SK-N-MC (cell line): Measurements from ENCODE around the gene EXOC3L2.

Experiments
- DNase-seq: peaks from one replicate; pipeline ENCODE4 v3.0.0-alpha.2; 2011; ENCODE audit warnings: low read depth, low spot score
- H3K27ac ChIP-seq: fragments of 200-600 bp; sonication (generic); 2 replicates; pipeline ENCODE4 v1.5.1; 2016; ENCODE audit warnings: mixed run types
- H3K36me3 ChIP-seq: fragments of 200-600 bp; sonication (generic); 2 replicates; pipeline ENCODE4 v1.6.1; 2017; ENCODE audit warnings: antibody characterized with exemption, low read length, mixed read lengths; ENCODE audit not compliant: insufficient read depth
- H3K4me3 ChIP-seq: fragments of 200-600 bp; sonication (generic); 2 replicates; pipeline ENCODE4 v1.5.1; 2016
- H3K9ac ChIP-seq: fragments of 200-600 bp; sonication (generic); 2 replicates; pipeline ENCODE4 v1.8.0; 2017; ENCODE audit warnings: mixed run types, mixed read lengths; ENCODE audit not compliant: insufficient read length
- H3K9me3 ChIP-seq: fragments of 200-600 bp; sonication (generic); 2 replicates; pipeline ENCODE4 v1.6.1; 2017; ENCODE audit warnings: low read depth, mild to moderate bottlenecking, antibody characterized with exemption, low read length, moderate library complexity, mixed read lengths
- EZH2 ChIP-seq: fragments of 200-600 bp; sonication (generic); IDR thresholded peaks from one replicate; pipeline ENCODE4 v1.6.1; 2017; ENCODE audit warnings: antibody characterized with exemption
- FOXP2 ChIP-seq: optimal IDR thresholded peaks from 2 replicates; pipeline ENCODE3; 2011; ENCODE audit warnings: mild to moderate bottlenecking, moderate library complexity; ENCODE audit not compliant: insufficient read depth; ENCODE audit errors: extremely low read length, control extremely low read depth
- POLR2AphosphoS5 ChIP-seq: IDR thresholded peaks from 2 replicates; pipeline ENCODE4 v1.6.1; 2012; ENCODE audit warnings: mild to moderate bottlenecking, low read depth, low read length, borderline replicate concordance

The EXOC3L2 gene

GRCh38 chr19:45206328-45206727 is 38.9 kb downstream of the EXOC3L2 start:
- Histone ChIP-seq H3K27ac (no peak overlapping the region), H3K36me3 (no peaks in the 10 kb centered on the region), H3K9ac (no peak overlapping the region), H3K9me3 (no peaks in the 10 kb centered on the region), H3K4me3 (no peak overlapping the region)
- TF ChIP-seq POLR2AphosphoS5 (no peak), FOXP2 (no peak), EZH2 (no peak)
- DNase-seq, result no peak

GRCh38 chr19:45205810-45206209 is 39.4 kb downstream of the EXOC3L2 start:
- Histone ChIP-seq H3K9ac (no peak overlapping the region), H3K4me3 (no peak overlapping the region), H3K36me3 (no peaks in the 10 kb centered on the region), H3K9me3 (no peaks in the 10 kb centered on the region), H3K27ac (no peak overlapping the region)
- no peak for TF ChIP-seq POLR2AphosphoS5
- TF ChIP-seq FOXP2, result no peak
- TF ChIP-seq EZH2, result no peak
- no peak for DNase-seq

- no peaks in the 10 kb centered on the region for H3K9me3 ChIP-seq
- DNase-seq, result no peak
- H3K9ac ChIP-seq, result no peak overlapping the region
- H3K4me3 ChIP-seq, result no peak overlapping the region
- H3K36me3 ChIP-seq, result no peaks in the 10 kb centered on the region
- TF ChIP-seq POLR2AphosphoS5, result no peak
- no peak for TF ChIP-seq FOXP2
- no peak for TF ChIP-seq EZH2
- H3K27ac ChIP-seq, result no peak overlapping the region
These were observed 42.6 kb downstream of the EXOC3L2 start for GRCh38 chr19:45202637-45203036.

GRCh38 chr19:45200568-45200967 is 44.6 kb downstream of the EXOC3L2 start:
- Histone ChIP-seq H3K27ac (no peak overlapping the region), H3K9ac (no peak overlapping the region), H3K9me3 (no peaks in the 10 kb centered on the region), H3K4me3 (no peak overlapping the region), H3K36me3 (no peaks in the 10 kb centered on the region)
- no peak for DNase-seq
- no peak for TF ChIP-seq FOXP2

GRCh38 chr19:45195764-45196163 is 49.4 kb downstream of the EXOC3L2 start:
- H3K9me3 ChIP-seq, result no peaks in the 10 kb centered on the region
- no peak for TF ChIP-seq FOXP2
- TF ChIP-seq POLR2AphosphoS5, result no peak
- TF ChIP-seq EZH2, result no peak
- H3K36me3 ChIP-seq, result no peaks in the 10 kb centered on the region
- no peak overlapping the region for H3K4me3 ChIP-seq
- H3K9ac ChIP-seq, result no peak overlapping the region
- H3K27ac ChIP-seq, result no peak overlapping the region
- no peak for DNase-seq

- no peak for DNase-seq
- no peak overlapping the region for H3K27ac ChIP-seq
- H3K36me3 ChIP-seq, result no peaks in the 10 kb centered on the region
- no peak overlapping the region for H3K4me3 ChIP-seq
- H3K9ac ChIP-seq, result no peak overlapping the region
- no peaks in the 10 kb centered on the region for H3K9me3 ChIP-seq
- TF ChIP-seq EZH2 (no peak), POLR2AphosphoS5 (no peak), FOXP2 (no peak)
These were observed 53.8 kb downstream of the EXOC3L2 start for GRCh38 chr19:45191375-45191774.

- no peak overlapping the region for H3K27ac ChIP-seq
- no peak for TF ChIP-seq FOXP2
- no peak for TF ChIP-seq POLR2AphosphoS5
- TF ChIP-seq EZH2, result no peak
- no peaks in the 10 kb centered on the region for H3K36me3 ChIP-seq
- no peak for DNase-seq
- H3K9ac ChIP-seq, result no peak overlapping the region
- H3K9me3 ChIP-seq, result no peaks in the 10 kb centered on the region
- H3K4me3 ChIP-seq, result no peak overlapping the region
These were observed 55.2 kb downstream of the EXOC3L2 start for GRCh38 chr19:45189971-45190370.

GRCh38 chr19:45187421-45188100 is 57.6 kb downstream of the EXOC3L2 start:
- Histone ChIP-seq H3K9me3 (no peaks in the 10 kb centered on the region), H3K36me3 (no peaks in the 10 kb centered on the region), H3K9ac (no peak overlapping the region), H3K4me3 (no peak overlapping the region), H3K27ac (no peak overlapping the region)
- no peak for TF ChIP-seq FOXP2
- TF ChIP-seq EZH2, result no peak
- no peak for TF ChIP-seq POLR2AphosphoS5
- DNase-seq, result no peak
